ENCODE results near the gene FRMD5. TPM values are rescaled to one million over a fixed set of nuclear protein-coding genes. Genes with fewer than 3 reads are reported as not detected.

The FRMD5 gene
- total and polyA plus RNA-seq, 2 donors (not counting 1 experiment from before 2014, with no cell fraction given) = 1.9 to 4.3 TPM

GRCh38 chr15:44181410-44181809 is 13.7 kb downstream of the FRMD5 start:
- H3K9ac ChIP-seq (ENCODE audit: insufficient read depth, low read length) = no peak overlapping the region
- no peak overlapping the region for H3K27ac ChIP-seq (ENCODE audit: insufficient read depth, low read length)
- H3K9me3 ChIP-seq (ENCODE audit: control insufficient read depth, insufficient read depth, low read depth, low read length) = no peaks in the 10 kb centered on the region
- no peaks in the 10 kb centered on the region for H3K27me3 ChIP-seq (ENCODE audit: control insufficient read depth, insufficient read depth, low read length)
- no peaks in the 10 kb centered on the region for H3K79me2 ChIP-seq (ENCODE audit: control insufficient read depth, insufficient read depth, low read length)
- no peak overlapping the region for H3K4me2 ChIP-seq (ENCODE audit: extremely low read depth, insufficient read depth, low read length)
- TF ChIP-seq CTCF (conservative IDR thresholded peaks at IDR 0.05 in 1 of 2, IDR thresholded peaks at IDR 0.05 in 1 of 2; ENCODE audit: low read depth in 1 of 2, low read length in 2 of 2) = no peak
- TF ChIP-seq EZH2 (IDR thresholded peaks at IDR 0.05; ENCODE audit: low read length, missing control alignments) = no peak
- H4K20me1 ChIP-seq (ENCODE audit: control insufficient read depth, extremely low read depth, insufficient read depth, low read length) = no peaks in the 10 kb centered on the region
- H3K4me1 ChIP-seq (ENCODE audit: control insufficient read depth, extremely low read depth, insufficient read depth, low read length) = no peaks in the 10 kb centered on the region
- H3K4me3 ChIP-seq (replicated peaks in 1 of 4; ENCODE audit: control extremely low read depth in 1 of 4, insufficient read depth in 1 of 4, low read depth in 3 of 4, low read length in 4 of 4) = no peak overlapping the region
- H3K36me3 ChIP-seq (ENCODE audit: control insufficient read depth, insufficient read depth, low read length) = no peaks in the 10 kb centered on the region
- no peak overlapping the region for H2AFZ ChIP-seq (ENCODE audit: low read length)
- DNase-seq (ENCODE audit: low read depth in 2 of 2) = no peak

GRCh38 chr15:44177139-44177538 is 17.9 kb downstream of the FRMD5 start:
- H3K27ac ChIP-seq (ENCODE audit: insufficient read depth, low read length) = no peak overlapping the region
- H3K36me3 ChIP-seq (ENCODE audit: control insufficient read depth, insufficient read depth, low read length) = no peaks in the 10 kb centered on the region
- H3K9me3 ChIP-seq (ENCODE audit: control insufficient read depth, insufficient read depth, low read depth, low read length) = no peaks in the 10 kb centered on the region
- no peaks in the 10 kb centered on the region for H3K79me2 ChIP-seq (ENCODE audit: control insufficient read depth, insufficient read depth, low read length)
- H2AFZ ChIP-seq (ENCODE audit: low read length) = no peak overlapping the region
- H3K9ac ChIP-seq (ENCODE audit: insufficient read depth, low read length) = no peak overlapping the region
- H3K4me3 ChIP-seq (replicated peaks in 1 of 4; ENCODE audit: control extremely low read depth in 1 of 4, insufficient read depth in 1 of 4, low read depth in 3 of 4, low read length in 4 of 4) = no peak overlapping the region
- H3K4me2 ChIP-seq (ENCODE audit: extremely low read depth, insufficient read depth, low read length) = no peak overlapping the region
- TF ChIP-seq CTCF (conservative IDR thresholded peaks at IDR 0.05 in 1 of 2, IDR thresholded peaks at IDR 0.05 in 1 of 2; ENCODE audit: low read depth in 1 of 2, low read length in 2 of 2) (no peak), EZH2 (IDR thresholded peaks at IDR 0.05; ENCODE audit: low read length, missing control alignments) (no peak)
- DNase-seq (ENCODE audit: low read depth in 2 of 2) = no peak
- H3K4me1 ChIP-seq (ENCODE audit: control insufficient read depth, extremely low read depth, insufficient read depth, low read length) = no peaks in the 10 kb centered on the region
- H4K20me1 ChIP-seq (ENCODE audit: control insufficient read depth, extremely low read depth, insufficient read depth, low read length) = no peaks in the 10 kb centered on the region
- H3K27me3 ChIP-seq (ENCODE audit: control insufficient read depth, insufficient read depth, low read length) = no peaks in the 10 kb centered on the region

GRCh38 chr15:44173813-44174212 is 21.3 kb downstream of the FRMD5 start:
- Histone ChIP-seq H4K20me1 (ENCODE audit: control insufficient read depth, extremely low read depth, insufficient read depth, low read length) (no peaks in the 10 kb centered on the region), H3K4me1 (ENCODE audit: control insufficient read depth, extremely low read depth, insufficient read depth, low read length) (no peaks in the 10 kb centered on the region), H3K79me2 (ENCODE audit: control insufficient read depth, insufficient read depth, low read length) (no peaks in the 10 kb centered on the region), H3K4me2 (ENCODE audit: extremely low read depth, insufficient read depth, low read length) (no peak overlapping the region), H3K27ac (ENCODE audit: insufficient read depth, low read length) (no peak overlapping the region), H3K4me3 (replicated peaks in 1 of 4; ENCODE audit: control extremely low read depth in 1 of 4, insufficient read depth in 1 of 4, low read depth in 3 of 4, low read length in 4 of 4) (no peak overlapping the region), H2AFZ (ENCODE audit: low read length) (no peak overlapping the region), H3K27me3 (ENCODE audit: control insufficient read depth, insufficient read depth, low read length) (no peaks in the 10 kb centered on the region), H3K9ac (ENCODE audit: insufficient read depth, low read length) (no peak overlapping the region), H3K36me3 (ENCODE audit: control insufficient read depth, insufficient read depth, low read length) (no peaks in the 10 kb centered on the region), H3K9me3 (ENCODE audit: control insufficient read depth, insufficient read depth, low read depth, low read length) (no peaks in the 10 kb centered on the region)
- TF ChIP-seq CTCF (conservative IDR thresholded peaks at IDR 0.05 in 1 of 2, IDR thresholded peaks at IDR 0.05 in 1 of 2; ENCODE audit: low read depth in 1 of 2, low read length in 2 of 2) = no peak
- no peak for TF ChIP-seq EZH2 (IDR thresholded peaks at IDR 0.05; ENCODE audit: low read length, missing control alignments)
- no peak for DNase-seq (ENCODE audit: low read depth in 2 of 2)

All from fibroblast of lung (primary cell).